ENCODE measurements around the gene SYNGR2.

GRCh38 chr17:78143214-78144146, 24.9 kb upstream of the SYNGR2 start:
- no peak for TF ChIP-seq GABPA (IDR thresholded peaks at IDR 0.05; ENCODE audit: low read depth)
- no peak for TF ChIP-seq CTCF (IDR thresholded peaks at IDR 0.05; ENCODE audit: insufficient read depth, low read length)
